ENCODE data around the gene SYNE4.

DNA sequence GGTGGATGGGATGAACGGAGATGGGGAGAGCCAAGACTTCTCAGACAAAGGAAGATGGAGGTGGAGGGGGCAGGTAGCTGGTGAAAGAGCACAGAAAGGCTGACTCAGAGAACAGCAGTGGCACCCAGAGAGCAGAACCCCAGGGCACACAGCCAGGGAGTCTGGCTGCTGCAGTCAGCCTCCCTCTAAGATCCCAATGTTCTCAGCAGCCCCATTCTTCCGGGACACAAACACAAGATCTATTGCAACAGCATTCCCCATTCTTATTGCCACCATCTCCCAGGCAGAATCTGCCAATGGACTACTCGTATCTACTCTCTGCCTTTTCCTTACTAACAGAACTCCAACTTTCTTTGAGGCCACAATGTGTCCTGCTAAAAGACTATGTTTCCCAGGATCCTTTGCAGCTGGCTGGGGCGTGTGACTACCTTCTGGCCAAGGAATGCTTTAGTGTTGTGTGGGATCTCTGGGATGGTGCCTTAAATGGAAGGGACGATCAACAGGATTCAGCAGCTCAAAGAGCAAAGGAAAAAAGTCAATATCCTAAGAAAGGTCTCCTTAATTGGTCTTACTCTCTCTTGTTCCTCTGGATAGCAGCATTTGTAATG is 37.9 kb upstream of the SYNE4 start:
- TF ChIP-seq FIP1L1 (IDR thresholded peaks at IDR 0.05; ENCODE audit: low read depth, low read length, poor library complexity, severe bottlenecking) = no peak
- no peak for TF ChIP-seq TAF7 (tag; IDR thresholded peaks at IDR 0.05)
- TF ChIP-seq NR2C2 (CRISPR knock-in tag; IDR thresholded peaks at IDR 0.05) = no peak
- no peak for TF ChIP-seq NR2C2 (tag; IDR thresholded peaks at IDR 0.05)
- TF ChIP-seq C11orf30 (IDR thresholded peaks at IDR 0.05; ENCODE audit: low read depth) = no peak
- no peak for TF ChIP-seq POLR2A (conservative IDR thresholded peaks at IDR 0.05)
- TF ChIP-seq SIN3A (IDR thresholded peaks at IDR 0.05; ENCODE audit: borderline replicate concordance in 2 of 2, control insufficient read depth in 1 of 2, low read depth in 2 of 2, low read length in 2 of 2) = no peak
- no peak for TF ChIP-seq EZH2 (IDR thresholded peaks at IDR 0.05; ENCODE audit: borderline replicate concordance, low read depth, low read length)
- TF ChIP-seq SMAD4 (CRISPR knock-in tag; conservative IDR thresholded peaks at IDR 0.05) = no peak
- TF ChIP-seq, protein P1, sequence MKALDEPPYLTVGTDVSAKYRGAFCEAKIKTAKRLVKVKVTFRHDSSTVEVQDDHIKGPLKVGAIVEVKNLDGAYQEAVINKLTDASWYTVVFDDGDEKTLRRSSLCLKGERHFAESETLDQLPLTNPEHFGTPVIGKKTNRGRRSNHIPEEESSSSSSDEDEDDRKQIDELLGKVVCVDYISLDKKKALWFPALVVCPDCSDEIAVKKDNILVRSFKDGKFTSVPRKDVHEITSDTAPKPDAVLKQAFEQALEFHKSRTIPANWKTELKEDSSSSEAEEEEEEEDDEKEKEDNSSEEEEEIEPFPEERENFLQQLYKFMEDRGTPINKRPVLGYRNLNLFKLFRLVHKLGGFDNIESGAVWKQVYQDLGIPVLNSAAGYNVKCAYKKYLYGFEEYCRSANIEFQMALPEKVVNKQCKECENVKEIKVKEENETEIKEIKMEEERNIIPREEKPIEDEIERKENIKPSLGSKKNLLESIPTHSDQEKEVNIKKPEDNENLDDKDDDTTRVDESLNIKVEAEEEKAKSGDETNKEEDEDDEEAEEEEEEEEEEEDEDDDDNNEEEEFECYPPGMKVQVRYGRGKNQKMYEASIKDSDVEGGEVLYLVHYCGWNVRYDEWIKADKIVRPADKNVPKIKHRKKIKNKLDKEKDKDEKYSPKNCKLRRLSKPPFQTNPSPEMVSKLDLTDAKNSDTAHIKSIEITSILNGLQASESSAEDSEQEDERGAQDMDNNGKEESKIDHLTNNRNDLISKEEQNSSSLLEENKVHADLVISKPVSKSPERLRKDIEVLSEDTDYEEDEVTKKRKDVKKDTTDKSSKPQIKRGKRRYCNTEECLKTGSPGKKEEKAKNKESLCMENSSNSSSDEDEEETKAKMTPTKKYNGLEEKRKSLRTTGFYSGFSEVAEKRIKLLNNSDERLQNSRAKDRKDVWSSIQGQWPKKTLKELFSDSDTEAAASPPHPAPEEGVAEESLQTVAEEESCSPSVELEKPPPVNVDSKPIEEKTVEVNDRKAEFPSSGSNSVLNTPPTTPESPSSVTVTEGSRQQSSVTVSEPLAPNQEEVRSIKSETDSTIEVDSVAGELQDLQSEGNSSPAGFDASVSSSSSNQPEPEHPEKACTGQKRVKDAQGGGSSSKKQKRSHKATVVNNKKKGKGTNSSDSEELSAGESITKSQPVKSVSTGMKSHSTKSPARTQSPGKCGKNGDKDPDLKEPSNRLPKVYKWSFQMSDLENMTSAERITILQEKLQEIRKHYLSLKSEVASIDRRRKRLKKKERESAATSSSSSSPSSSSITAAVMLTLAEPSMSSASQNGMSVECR (CRISPR knock-in tag; IDR thresholded peaks at IDR 0.05) = no peak
- TF ChIP-seq, protein P2, sequence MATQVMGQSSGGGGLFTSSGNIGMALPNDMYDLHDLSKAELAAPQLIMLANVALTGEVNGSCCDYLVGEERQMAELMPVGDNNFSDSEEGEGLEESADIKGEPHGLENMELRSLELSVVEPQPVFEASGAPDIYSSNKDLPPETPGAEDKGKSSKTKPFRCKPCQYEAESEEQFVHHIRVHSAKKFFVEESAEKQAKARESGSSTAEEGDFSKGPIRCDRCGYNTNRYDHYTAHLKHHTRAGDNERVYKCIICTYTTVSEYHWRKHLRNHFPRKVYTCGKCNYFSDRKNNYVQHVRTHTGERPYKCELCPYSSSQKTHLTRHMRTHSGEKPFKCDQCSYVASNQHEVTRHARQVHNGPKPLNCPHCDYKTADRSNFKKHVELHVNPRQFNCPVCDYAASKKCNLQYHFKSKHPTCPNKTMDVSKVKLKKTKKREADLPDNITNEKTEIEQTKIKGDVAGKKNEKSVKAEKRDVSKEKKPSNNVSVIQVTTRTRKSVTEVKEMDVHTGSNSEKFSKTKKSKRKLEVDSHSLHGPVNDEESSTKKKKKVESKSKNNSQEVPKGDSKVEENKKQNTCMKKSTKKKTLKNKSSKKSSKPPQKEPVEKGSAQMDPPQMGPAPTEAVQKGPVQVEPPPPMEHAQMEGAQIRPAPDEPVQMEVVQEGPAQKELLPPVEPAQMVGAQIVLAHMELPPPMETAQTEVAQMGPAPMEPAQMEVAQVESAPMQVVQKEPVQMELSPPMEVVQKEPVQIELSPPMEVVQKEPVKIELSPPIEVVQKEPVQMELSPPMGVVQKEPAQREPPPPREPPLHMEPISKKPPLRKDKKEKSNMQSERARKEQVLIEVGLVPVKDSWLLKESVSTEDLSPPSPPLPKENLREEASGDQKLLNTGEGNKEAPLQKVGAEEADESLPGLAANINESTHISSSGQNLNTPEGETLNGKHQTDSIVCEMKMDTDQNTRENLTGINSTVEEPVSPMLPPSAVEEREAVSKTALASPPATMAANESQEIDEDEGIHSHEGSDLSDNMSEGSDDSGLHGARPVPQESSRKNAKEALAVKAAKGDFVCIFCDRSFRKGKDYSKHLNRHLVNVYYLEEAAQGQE (IDR thresholded peaks at IDR 0.05; ENCODE audit: borderline replicate concordance) = no peak
- TF ChIP-seq, protein P2 (CRISPR knock-in tag; IDR thresholded peaks at IDR 0.05; ENCODE audit: low read depth) = no peak
- TF ChIP-seq CHD1 (IDR thresholded peaks at IDR 0.05; ENCODE audit: low read length) = no peak
- TF ChIP-seq, protein P3, sequence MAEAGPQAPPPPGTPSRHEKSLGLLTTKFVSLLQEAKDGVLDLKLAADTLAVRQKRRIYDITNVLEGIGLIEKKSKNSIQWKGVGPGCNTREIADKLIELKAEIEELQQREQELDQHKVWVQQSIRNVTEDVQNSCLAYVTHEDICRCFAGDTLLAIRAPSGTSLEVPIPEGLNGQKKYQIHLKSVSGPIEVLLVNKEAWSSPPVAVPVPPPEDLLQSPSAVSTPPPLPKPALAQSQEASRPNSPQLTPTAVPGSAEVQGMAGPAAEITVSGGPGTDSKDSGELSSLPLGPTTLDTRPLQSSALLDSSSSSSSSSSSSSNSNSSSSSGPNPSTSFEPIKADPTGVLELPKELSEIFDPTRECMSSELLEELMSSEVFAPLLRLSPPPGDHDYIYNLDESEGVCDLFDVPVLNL (CRISPR knock-in tag; IDR thresholded peaks at IDR 0.05; ENCODE audit: low read depth) = no peak

All from K562 (cell line).